ENCODE data around the gene HNRNPD.
"Not testable (repeated sequence)": the region's sequence is repeated elsewhere in the genome, so short reads cannot be mapped to it uniquely, and the experiment has no call there.

Gene HNRNPD

GRCh38 chr4:82373486-82373815 lies 340 bp downstream of the HNRNPD start:
- peak in 10 of 58 donors; percentile 43 to 77 (median 66) for DNase-seq

GRCh38 chr4:82372517-82373485 lies 990 bp downstream of the HNRNPD start:
- DNase-seq: peak in 49 of 58 donors; percentile 6 to 60 (median 39)

- no peak for DNase-seq
These were observed 2.3 kb downstream of the HNRNPD start for GRCh38 chr4:82371497-82371896.

GRCh38 chr4:82367438-82368097 lies 6.2 kb downstream of the HNRNPD start:
- no peak for DNase-seq

GRCh38 chr4:82366431-82366830 lies 7.4 kb downstream of the HNRNPD start:
- not testable (repeated sequence) for DNase-seq

GRCh38 chr4:82363896-82364487 lies 9.8 kb downstream of the HNRNPD start:
- DNase-seq: no peak

GRCh38 chr4:82362565-82362964 lies 11.2 kb downstream of the HNRNPD start:
- DNase-seq: no peak

- DNase-seq: peak in 1 of 58 donors; percentile 7
These were observed 13.3 kb downstream of the HNRNPD start for GRCh38 chr4:82360298-82361177.

- no peak for DNase-seq
These were observed 14.9 kb downstream of the HNRNPD start for GRCh38 chr4:82358847-82359246.

GRCh38 chr4:82357640-82358039 lies 16.2 kb downstream of the HNRNPD start:
- no peak for DNase-seq

GRCh38 chr4:82354788-82355187 lies 19.0 kb downstream of the HNRNPD start:
- DNase-seq: no peak

GRCh38 chr4:82352825-82353366 lies 20.9 kb downstream of the HNRNPD start:
- no peak for DNase-seq

- DNase-seq: no peak
These were observed 21.5 kb downstream of the HNRNPD start for GRCh38 chr4:82352118-82352824.

GRCh38 chr4:82346126-82346525 lies 27.7 kb downstream of the HNRNPD start:
- no peak for DNase-seq

- no peak for DNase-seq
These were observed 38.7 kb downstream of the HNRNPD start for GRCh38 chr4:82335043-82335442.

GRCh38 chr4:82333641-82334040 lies 40.1 kb downstream of the HNRNPD start:
- not testable (repeated sequence) for DNase-seq

- DNase-seq: no peak
These were observed 42.0 kb downstream of the HNRNPD start for GRCh38 chr4:82331814-82332213.

- DNase-seq: no peak
These were observed 53.4 kb downstream of the HNRNPD start for GRCh38 chr4:82320351-82320750.

GRCh38 chr4:82303063-82303462 lies 70.7 kb downstream of the HNRNPD start:
- not testable (repeated sequence) for DNase-seq
